HG03135 (cell line): ENCODE results near the gene MKNK1.

Experiments
- ATAC-seq: cut with Tn5 transposase; IDR thresholded peaks from one replicate; pipeline ENCODE4 v1.9.1; 2021; ENCODE audit warnings: mild to moderate bottlenecking, moderate library complexity; ENCODE audit not compliant: unreplicated experiment

The MKNK1 gene

GRCh38 chr1:46544561-46545240, 59.4 kb downstream of the MKNK1 start:
- ATAC-seq: no peak

GRCh38 chr1:46543761-46544560, 60.1 kb downstream of the MKNK1 start:
- no peak for ATAC-seq

GRCh38 chr1:46543382-46543760, 60.7 kb downstream of the MKNK1 start:
- no peak for ATAC-seq

- no peak for ATAC-seq
These were observed 64.1 kb downstream of the MKNK1 start for GRCh38 chr1:46539972-46540371.

GRCh38 chr1:46538147-46538546, 65.9 kb downstream of the MKNK1 start:
- no peak for ATAC-seq

- ATAC-seq: no peak
These were observed 66.4 kb downstream of the MKNK1 start for GRCh38 chr1:46537651-46538050.

- no peak for ATAC-seq
These were observed 67.5 kb downstream of the MKNK1 start for GRCh38 chr1:46536527-46536926.

- ATAC-seq: no peak
These were observed 69.0 kb downstream of the MKNK1 start for GRCh38 chr1:46535063-46535462.

- ATAC-seq: no peak
These were observed 70.7 kb downstream of the MKNK1 start for GRCh38 chr1:46533179-46533864.

GRCh38 chr1:46532498-46533178, 71.4 kb downstream of the MKNK1 start:
- ATAC-seq: no peak

GRCh38 chr1:46532095-46532494, 72.0 kb downstream of the MKNK1 start:
- ATAC-seq: no peak

- ATAC-seq: no peak
These were observed 73.2 kb downstream of the MKNK1 start for GRCh38 chr1:46530791-46531409.

GRCh38 chr1:46530311-46530710, 73.8 kb downstream of the MKNK1 start:
- no peak for ATAC-seq

- no peak for ATAC-seq
These were observed 74.9 kb downstream of the MKNK1 start for GRCh38 chr1:46529031-46529630.

GRCh38 chr1:46528297-46528955, 75.6 kb downstream of the MKNK1 start:
- no peak for ATAC-seq

GRCh38 chr1:46527474-46528296, 76.4 kb downstream of the MKNK1 start:
- peak; percentile 68 for ATAC-seq

GRCh38 chr1:46526691-46527291, 77.3 kb downstream of the MKNK1 start:
- no peak for ATAC-seq

- ATAC-seq: no peak
These were observed 77.9 kb downstream of the MKNK1 start for GRCh38 chr1:46526013-46526690.
